Esophagus squamous epithelium (tissue), 4 donors: ENCODE data around the gene TBP.

Source experiments
- POLR2A ChIP-seq, 4 donors: fragments of 450-650 bp; IDR thresholded peaks; one replicate each; pipeline ENCODE4 v1.6.1; 2017; ENCODE audit warnings: antibody characterized with exemption in 4 of 4, mild to moderate bottlenecking in 4 of 4, moderate library complexity in 3 of 4
- TF ChIP-seq, protein P1 (sequence below), 6 experiments: fragments of 450-650 bp in 4 of 6; fragments of 200-600 bp in 2 of 6; sonication (generic) in 2 of 6; IDR thresholded peaks; one replicate each; pipeline ENCODE4 v1.5.1; 2016 to 2019; ENCODE audit warnings: antibody characterized with exemption in 6 of 6, mild to moderate bottlenecking in 4 of 6, moderate library complexity in 4 of 6

DNA sequence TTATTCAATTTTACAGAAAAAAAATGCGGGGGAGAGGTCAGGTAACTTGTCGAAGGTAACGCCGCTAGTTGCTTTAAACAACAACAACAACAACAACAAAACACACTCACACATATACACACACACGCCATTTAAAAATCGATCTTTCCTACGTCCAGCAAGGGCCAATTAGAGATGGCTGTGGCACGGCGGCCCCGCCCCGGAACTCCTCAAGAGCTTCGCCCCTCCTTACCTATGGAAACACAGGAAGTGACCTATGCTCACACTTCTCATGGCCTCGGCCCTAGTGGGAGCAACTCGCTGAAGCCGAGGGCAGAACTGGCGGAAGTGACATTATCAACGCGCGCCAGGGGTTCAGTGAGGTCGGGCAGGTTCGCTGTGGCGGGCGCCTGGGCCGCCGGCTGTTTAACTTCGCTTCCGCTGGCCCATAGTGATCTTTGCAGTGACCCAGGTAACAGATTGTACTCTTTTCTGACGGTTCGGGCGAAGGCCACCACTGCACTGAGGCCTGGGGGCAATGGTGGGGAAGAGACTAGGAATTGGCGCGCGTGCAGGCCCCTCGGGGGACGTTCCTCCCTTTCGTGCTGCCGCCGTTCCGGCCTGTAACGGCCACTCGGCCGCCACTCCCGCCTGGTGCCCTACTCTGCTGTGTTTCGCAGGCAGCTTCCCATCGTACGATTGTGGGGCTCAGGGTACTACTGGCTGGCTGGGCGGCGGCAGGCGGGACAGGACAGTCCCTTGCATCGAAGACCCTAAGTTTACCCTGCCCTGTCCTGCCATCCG lies at the start of gene TBP:
- peak in 2 of 4 donors; percentile 51 to 59 for TF ChIP-seq POLR2A (IDR thresholded peaks at IDR 0.05)
- TF ChIP-seq, protein P1, sequence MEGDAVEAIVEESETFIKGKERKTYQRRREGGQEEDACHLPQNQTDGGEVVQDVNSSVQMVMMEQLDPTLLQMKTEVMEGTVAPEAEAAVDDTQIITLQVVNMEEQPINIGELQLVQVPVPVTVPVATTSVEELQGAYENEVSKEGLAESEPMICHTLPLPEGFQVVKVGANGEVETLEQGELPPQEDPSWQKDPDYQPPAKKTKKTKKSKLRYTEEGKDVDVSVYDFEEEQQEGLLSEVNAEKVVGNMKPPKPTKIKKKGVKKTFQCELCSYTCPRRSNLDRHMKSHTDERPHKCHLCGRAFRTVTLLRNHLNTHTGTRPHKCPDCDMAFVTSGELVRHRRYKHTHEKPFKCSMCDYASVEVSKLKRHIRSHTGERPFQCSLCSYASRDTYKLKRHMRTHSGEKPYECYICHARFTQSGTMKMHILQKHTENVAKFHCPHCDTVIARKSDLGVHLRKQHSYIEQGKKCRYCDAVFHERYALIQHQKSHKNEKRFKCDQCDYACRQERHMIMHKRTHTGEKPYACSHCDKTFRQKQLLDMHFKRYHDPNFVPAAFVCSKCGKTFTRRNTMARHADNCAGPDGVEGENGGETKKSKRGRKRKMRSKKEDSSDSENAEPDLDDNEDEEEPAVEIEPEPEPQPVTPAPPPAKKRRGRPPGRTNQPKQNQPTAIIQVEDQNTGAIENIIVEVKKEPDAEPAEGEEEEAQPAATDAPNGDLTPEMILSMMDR (IDR thresholded peaks at IDR 0.05) = peak in 3 of 6 experiments; percentile 7 to 26 (median 12)
